ENCODE data around the gene HMCN2.

The HMCN2 gene

GRCh38 chr9:130454096-130454811, 188.7 kb downstream of the HMCN2 start:
- DNase-seq, result no peak

GRCh38 chr9:130454812-130455325, 189.3 kb downstream of the HMCN2 start:
- no peak for DNase-seq

GRCh38 chr9:130458027-130458803, 192.7 kb downstream of the HMCN2 start:
- no peak for DNase-seq

GRCh38 chr9:130458804-130459067, 193.2 kb downstream of the HMCN2 start:
- DNase-seq, result no peak

GRCh38 chr9:130459151-130459550, 193.6 kb downstream of the HMCN2 start:
- DNase-seq, result no peak

- DNase-seq, result no peak
Observed at GRCh38 chr9:130459941-130460669, 194.5 kb downstream of the HMCN2 start.

- peak; percentile 30 for DNase-seq
Observed at GRCh38 chr9:130461218-130461630, 195.7 kb downstream of the HMCN2 start.

- no peak for DNase-seq
Observed at GRCh38 chr9:130461731-130462130, 196.2 kb downstream of the HMCN2 start.

- no peak for DNase-seq
Observed at GRCh38 chr9:130462685-130463540, 197.4 kb downstream of the HMCN2 start.

- no peak for DNase-seq
Observed at GRCh38 chr9:130463763-130464745, 198.5 kb downstream of the HMCN2 start.

- no peak for DNase-seq
Observed at GRCh38 chr9:130465383-130466096, 200.0 kb downstream of the HMCN2 start.

GRCh38 chr9:130466537-130467217, 201.1 kb downstream of the HMCN2 start:
- DNase-seq, result no peak

GRCh38 chr9:130467316-130467715, 201.8 kb downstream of the HMCN2 start:
- DNase-seq, result no peak

- no peak for DNase-seq
Observed at GRCh38 chr9:130468566-130468965, 203.0 kb downstream of the HMCN2 start.

- DNase-seq, result no peak
Observed at GRCh38 chr9:130470269-130470668, 204.7 kb downstream of the HMCN2 start.

GRCh38 chr9:130470950-130471349, 205.4 kb downstream of the HMCN2 start:
- DNase-seq, result no peak

- DNase-seq, result no peak
Observed at GRCh38 chr9:130471411-130472183, 206.0 kb downstream of the HMCN2 start.

- DNase-seq, result no peak
Observed at GRCh38 chr9:130472184-130472705, 206.7 kb downstream of the HMCN2 start.

GRCh38 chr9:130473009-130473408, 207.4 kb downstream of the HMCN2 start:
- no peak for DNase-seq

All from fibroblast of skin of back (primary cell).